Caco-2 (cell line): Measurements from ENCODE around the gene NDRG3. TPM values are rescaled to one million over a fixed set of nuclear protein-coding genes. Genes with fewer than 3 reads are reported as not detected.

Source experiments
- BruUV-seq: library from RNA; stranded (reverse); fragments of 400-500 nt; replicated peaks from 2 replicates; lab custom pipeline; 2021; lab: Mats Ljungman, UMichigan
- CTCF ChIA-PET: fragments of 300-600 bp; sonication (Branson Sonifier 250); formaldehyde crosslinking; loops from one replicate; lab custom pipeline; 2022; ENCODE audit warnings: antibody characterized with exemption; lab: Charles Lee
- POLR2A ChIA-PET: fragments of 300-600 bp; sonication (Branson Sonifier 250); formaldehyde crosslinking; loops from one replicate; lab custom pipeline; 2022; ENCODE audit warnings: antibody characterized with exemption; lab: Charles Lee
- DNase-seq, 2 experiments: peaks; one replicate each; pipeline versions ENCODE4 v3.0.0 to v3.0.0-alpha.2; 2020 to 2022
- H3K27me3 ChIP-seq: replicated peaks from 2 replicates; pipeline ENCODE4 v1.6.0; 2011; ENCODE audit warnings: low read length; ENCODE audit not compliant: control insufficient read depth, insufficient read depth
- H3K36me3 ChIP-seq: 2 replicates; pipeline ENCODE4 v1.5.1; 2011; ENCODE audit warnings: low read length; ENCODE audit not compliant: control insufficient read depth, insufficient read depth
- H3K4me1 ChIP-seq: fragments of 250-450 bp; sonication (Bioruptor Pico); 2 replicates; pipeline ENCODE4 v1.5.1; 2020; ENCODE audit warnings: mild to moderate bottlenecking
- H3K4me3 ChIP-seq: 2 replicates; pipeline ENCODE4 v1.5.1; 2011; ENCODE audit warnings: low read depth, mild to moderate bottlenecking, control low read depth, low read length
- H3K9me3 ChIP-seq: fragments of 250-450 bp; sonication (Bioruptor Pico); 2 replicates; pipeline ENCODE4 v1.5.1; 2020; ENCODE audit warnings: mild to moderate bottlenecking, moderate library complexity
- H3K27ac Mint-ChIP-seq: one replicate; pipeline ENCODE4 v1.8.0; 2022; ENCODE audit warnings: mixed read lengths; ENCODE audit not compliant: unreplicated experiment
- H3K27me3 Mint-ChIP-seq: one replicate; pipeline ENCODE4 v1.8.0; 2022; ENCODE audit warnings: mixed read lengths; ENCODE audit not compliant: insufficient read depth, unreplicated experiment
- H3K36me3 Mint-ChIP-seq: one replicate; pipeline ENCODE4 v1.8.0; 2022; ENCODE audit warnings: mild to moderate bottlenecking, mixed read lengths; ENCODE audit not compliant: insufficient read depth, unreplicated experiment
- H3K4me1 Mint-ChIP-seq: one replicate; pipeline ENCODE4 v1.8.0; 2022; ENCODE audit warnings: low read depth, mixed read lengths; ENCODE audit not compliant: unreplicated experiment
- H3K4me3 Mint-ChIP-seq: one replicate; pipeline ENCODE4 v1.8.0; 2022; ENCODE audit warnings: mild to moderate bottlenecking, moderate library complexity, mixed read lengths; ENCODE audit not compliant: unreplicated experiment
- H3K9me3 Mint-ChIP-seq: one replicate; pipeline ENCODE4 v1.8.0; 2022; ENCODE audit warnings: mixed read lengths; ENCODE audit not compliant: unreplicated experiment
- CTCF ChIP-seq, 2 experiments: fragments of 200-600 bp in 1 of 2; IDR thresholded peaks; 1 replicate in 1 of 2; 2 replicates in 1 of 2; pipeline versions ENCODE4 v1.5.1 to v1.8.0; 2011 to 2022; ENCODE audit warnings: antibody characterized with exemption in 1 of 2, control low read depth in 1 of 2, inconsistent platforms in 1 of 2, low read depth in 1 of 2, low read length in 1 of 2, mild to moderate bottlenecking in 1 of 2, moderate library complexity in 1 of 2; ENCODE audit not compliant: insufficient read depth in 1 of 2, severe bottlenecking in 1 of 2, unreplicated experiment in 1 of 2
- intact Hi-C: fragments of 100-400 bp; cut with micrococcal nuclease; formaldehyde crosslinking; loops from one replicate; pipeline ENCODE4 v1.10.0; 2022; ENCODE audit not compliant: unreplicated experiment
- total RNA-seq: library from RNA; stranded (reverse); gene quantifications from 2 replicates; pipeline ENCODE4 v1.2.3, GENCODE V29; 2022

Gene NDRG3
- total RNA-seq, 1 experiment from 2014 or later, result 41.5 TPM

DNA sequence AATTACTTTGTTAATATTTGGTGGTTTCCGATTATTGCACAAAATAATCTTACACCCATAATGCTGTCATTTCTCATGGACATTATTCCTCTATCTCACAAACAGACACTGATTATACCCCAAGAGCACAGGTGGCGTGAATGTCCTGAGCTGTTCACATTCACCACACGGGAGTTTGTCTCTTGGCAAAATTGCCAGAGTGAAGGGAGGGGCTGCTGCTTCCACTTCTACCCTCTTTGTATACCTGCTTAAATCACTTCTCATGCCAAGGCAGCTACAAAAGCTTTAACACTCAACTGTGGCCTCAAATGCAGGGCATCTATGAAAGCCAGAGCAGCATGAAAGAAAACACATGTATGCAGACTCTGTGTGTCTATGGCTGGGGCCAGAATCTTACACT lies 58.0 kb downstream of the NDRG3 start:
- BruUV-seq, result no TSS peak

GRCh38 chr20:36686944-36687343 lies 58.9 kb downstream of the NDRG3 start:
- Mint-ChIP-seq H3K36me3 (peaks cover 5% of the 10 kb centered on the region), H3K27me3 (no peaks in the 10 kb centered on the region), H3K9me3 (no peaks in the 10 kb centered on the region), H3K4me1 (no peaks in the 10 kb centered on the region), H3K4me3 (no peak overlapping the region), H3K27ac (no peak overlapping the region)
- ChIA-PET CTCF (interaction anchor here (1.0 kb wide), 1 partner anchor 42 kb away, joined by 3 read pairs; no protein-coding TSS in a partner anchor), POLR2A (no interaction called here)
- intact Hi-C loops, result no loop called here
- Histone ChIP-seq H3K4me1 (no peaks in the 10 kb centered on the region), H3K36me3 (no peaks in the 10 kb centered on the region), H3K4me3 (no peak overlapping the region), H3K9me3 (no peaks in the 10 kb centered on the region), H3K27me3 (no peaks in the 10 kb centered on the region)
- no peak for TF ChIP-seq CTCF (IDR thresholded peaks at IDR 0.05; ENCODE audit: insufficient read depth in 1 of 2, low read depth in 1 of 2, low read length in 1 of 2, severe bottlenecking in 1 of 2, unreplicated experiment in 1 of 2)
- DNase-seq, result no peak
- BruUV-seq, result no TSS peak

More for the DNA sequence above, 58.0 kb downstream of the NDRG3 start:
- no peak overlapping the region for H3K4me3 ChIP-seq
- H3K9me3 Mint-ChIP-seq, result no peaks in the 10 kb centered on the region
- H3K36me3 Mint-ChIP-seq, result no peaks in the 10 kb centered on the region
- H3K27me3 Mint-ChIP-seq, result no peaks in the 10 kb centered on the region
- POLR2A ChIA-PET, result no interaction called here
- no peak for DNase-seq
- no peaks in the 10 kb centered on the region for H3K27me3 ChIP-seq
- H3K9me3 ChIP-seq, result no peaks in the 10 kb centered on the region
- no peaks in the 10 kb centered on the region for H3K36me3 ChIP-seq
- no peak overlapping the region for H3K4me3 Mint-ChIP-seq
- intact Hi-C loops, result no loop called here
- H3K4me1 Mint-ChIP-seq, result no peaks in the 10 kb centered on the region
- CTCF ChIA-PET, result interaction anchor here (0.6 kb wide), 1 partner anchor 1540 kb away, joined by 3 read pairs; no protein-coding TSS in a partner anchor
- H3K4me1 ChIP-seq, result no peaks in the 10 kb centered on the region
- TF ChIP-seq CTCF (IDR thresholded peaks at IDR 0.05; ENCODE audit: insufficient read depth in 1 of 2, low read depth in 1 of 2, low read length in 1 of 2, severe bottlenecking in 1 of 2, unreplicated experiment in 1 of 2), result no peak
- H3K27ac Mint-ChIP-seq, result no peak overlapping the region

GRCh38 chr20:36686504-36686903 lies 59.4 kb downstream of the NDRG3 start:
- Histone ChIP-seq H3K27me3 (no peaks in the 10 kb centered on the region), H3K36me3 (no peaks in the 10 kb centered on the region), H3K4me1 (no peaks in the 10 kb centered on the region), H3K9me3 (no peaks in the 10 kb centered on the region), H3K4me3 (no peak overlapping the region)
- no peak for DNase-seq
- ChIA-PET POLR2A (no interaction called here), CTCF (interaction anchor here (1.0 kb wide), 1 partner anchor 43 kb away, joined by 3 read pairs; no protein-coding TSS in a partner anchor)
- BruUV-seq, result no TSS peak
- H3K27me3 Mint-ChIP-seq, result no peaks in the 10 kb centered on the region
- H3K27ac Mint-ChIP-seq, result no peak overlapping the region
- H3K4me1 Mint-ChIP-seq, result no peaks in the 10 kb centered on the region
- intact Hi-C loops, result no loop called here
- H3K4me3 Mint-ChIP-seq, result no peak overlapping the region
- H3K36me3 Mint-ChIP-seq, result peaks cover 5% of the 10 kb centered on the region
- no peaks in the 10 kb centered on the region for H3K9me3 Mint-ChIP-seq
- TF ChIP-seq CTCF (IDR thresholded peaks at IDR 0.05; ENCODE audit: insufficient read depth in 1 of 2, low read depth in 1 of 2, low read length in 1 of 2, severe bottlenecking in 1 of 2, unreplicated experiment in 1 of 2), result no peak
